Body of pancreas (tissue), 4 donors: ENCODE results near the gene ZIC4. TPM values are rescaled to one million over a fixed set of nuclear protein-coding genes. Genes with fewer than 3 reads are reported as not detected.

Experiments used
- ATAC-seq: fragments of 150-250 bp; one replicate; pipeline ENCODE4 v1.9.1; 2016
- DNase-seq, 4 donors: peaks; one replicate each; pipeline ENCODE4 v3.0.0-alpha.2; 2019
- H3K27ac ChIP-seq, 4 donors: fragments of 200-600 bp; sonication (generic); 1 replicate in 3 of 4; 2 replicates in 1 of 4; pipeline versions ENCODE4 v1.5.1 to v1.6.1; 2016 to 2019; ENCODE audit warnings: mild to moderate bottlenecking in 1 of 4, mixed read lengths in 1 of 4, moderate library complexity in 1 of 4
- H3K27me3 ChIP-seq, 2 donors: fragments of 200-600 bp; sonication (generic); one replicate each; pipeline ENCODE4 v1.6.0; 2016; ENCODE audit warnings: mild to moderate bottlenecking in 1 of 2
- H3K36me3 ChIP-seq, 2 donors: fragments of 200-600 bp; sonication (generic); replicated peaks in 1 of 2; 2 replicates each; pipeline ENCODE4 v1.5.1; 2016; ENCODE audit warnings: low read depth in 2 of 2; ENCODE audit not compliant: insufficient read depth in 1 of 2
- H3K4me1 ChIP-seq: fragments of 200-600 bp; sonication (generic); one replicate; pipeline ENCODE4 v1.6.0; 2016
- H3K4me3 ChIP-seq, 2 donors: fragments of 200-600 bp; sonication (generic); 1 replicate in 1 of 2; 2 replicates in 1 of 2; pipeline ENCODE4 v1.5.1; 2016 to 2019
- H3K9me3 ChIP-seq, 3 donors: fragments of 200-600 bp; sonication (generic); 1 replicate in 2 of 3; 2 replicates in 1 of 3; pipeline ENCODE4 v1.5.1; 2016
- CTCF ChIP-seq, 7 experiments: fragments of 450-650 bp in 4 of 7; fragments of 200-600 bp in 3 of 7; sonication (generic) in 3 of 7; IDR thresholded peaks; one replicate each; pipeline ENCODE4 v1.5.1; 2016 to 2019; ENCODE audit warnings: antibody characterized with exemption in 7 of 7
- POLR2A ChIP-seq, 3 donors: fragments of 450-650 bp; IDR thresholded peaks; one replicate each; pipeline ENCODE4 v1.6.1; 2016; ENCODE audit warnings: antibody characterized with exemption in 3 of 3, mild to moderate bottlenecking in 2 of 3
- WGBS, 2 donors: methylation state at CpG; one replicate each; pipeline ENCODE4 v1.1.5; 2017; 5-methylcytosine and 5-hydroxymethylcytosine counted together
- intact Hi-C: fragments of 100-400 bp; cut with DNase I; formaldehyde crosslinking; loops from one replicate; pipeline ENCODE4 v1.15.1; 2023
- total RNA-seq, 2 donors: library from RNA; depleted of rRNA; stranded (reverse); fragments of >200 nt; gene quantifications; one replicate each; pipeline ENCODE4 v1.1.0, GENCODE V29; 2016

The ZIC4 gene
- total RNA-seq, 2 donors from 2014 or later: not detected

GRCh38 chr3:147385059-147386012 is 21.0 kb downstream of the ZIC4 start:
- no peak for ATAC-seq
- Histone ChIP-seq H3K36me3 (no peaks in the 10 kb centered on the region), H3K27me3 (peaks cover 0 to 48% of the 10 kb centered on the region in 2 donors), H3K27ac (no peak overlapping the region), H3K4me1 (no peaks in the 10 kb centered on the region), H3K9me3 (no peaks in the 10 kb centered on the region), H3K4me3 (no peak overlapping the region)
- DNase-seq: no peak
- intact Hi-C loops: no loop called here
- no peak for TF ChIP-seq CTCF (IDR thresholded peaks at IDR 0.05)
- no peak for TF ChIP-seq POLR2A (IDR thresholded peaks at IDR 0.05)
- WGBS, 2 donors: 8 to 19% methylated on average over 23 of the region's 23 CpGs

GRCh38 chr3:147384210-147385058 is 21.9 kb downstream of the ZIC4 start:
- TF ChIP-seq CTCF (IDR thresholded peaks at IDR 0.05) (no peak), POLR2A (IDR thresholded peaks at IDR 0.05) (no peak)
- no peaks in the 10 kb centered on the region for H3K4me1 ChIP-seq
- WGBS, 2 donors: 7 to 17% methylated on average over 24 to 27 of the region's 27 CpGs
- ATAC-seq (no peak), DNase-seq (no peak)
- no peak overlapping the region for H3K27ac ChIP-seq
- no peaks in the 10 kb centered on the region for H3K9me3 ChIP-seq
- H3K4me3 ChIP-seq: no peak overlapping the region
- no peaks in the 10 kb centered on the region for H3K36me3 ChIP-seq
- intact Hi-C loops: no loop called here
- H3K27me3 ChIP-seq: peaks cover 0 to 47% of the 10 kb centered on the region in 2 donors

- intact Hi-C loops: no loop called here
- ATAC-seq (no peak), DNase-seq (no peak)
- no peaks in the 10 kb centered on the region for H3K4me1 ChIP-seq
- peaks cover 0 to 41% of the 10 kb centered on the region in 2 donors for H3K27me3 ChIP-seq
- H3K9me3 ChIP-seq: no peaks in the 10 kb centered on the region
- H3K4me3 ChIP-seq: no peak overlapping the region
- no peak for TF ChIP-seq POLR2A (IDR thresholded peaks at IDR 0.05)
- peak in 1 of 7 experiments; percentile 12 for TF ChIP-seq CTCF (IDR thresholded peaks at IDR 0.05)
- 1 to 3% methylated on average over 6 of the region's 6 CpGs for WGBS, 2 donors
- no peak overlapping the region for H3K27ac ChIP-seq
- H3K36me3 ChIP-seq: no peaks in the 10 kb centered on the region
These were observed 22.7 kb downstream of the ZIC4 start for GRCh38 chr3:147383617-147384016.

- peaks cover 0 to 30% of the 10 kb centered on the region in 2 donors for H3K27me3 ChIP-seq
- no peak overlapping the region for H3K27ac ChIP-seq
- DNase-seq: no peak
- H3K36me3 ChIP-seq: no peaks in the 10 kb centered on the region
- no peak for ATAC-seq
- intact Hi-C loops: no loop called here
- TF ChIP-seq CTCF (IDR thresholded peaks at IDR 0.05): no peak
- TF ChIP-seq POLR2A (IDR thresholded peaks at IDR 0.05): no peak
- no peaks in the 10 kb centered on the region for H3K4me1 ChIP-seq
- H3K4me3 ChIP-seq: no peak overlapping the region
- WGBS, 2 donors: 10 to 19% methylated on average over 6 of the region's 6 CpGs
- H3K9me3 ChIP-seq: no peaks in the 10 kb centered on the region
These were observed 24.7 kb downstream of the ZIC4 start for GRCh38 chr3:147381596-147381995.
